H1 (cell line): ENCODE data around the gene SLITRK5. TPM values are rescaled to one million over a fixed set of nuclear protein-coding genes. Genes with fewer than 3 reads are reported as not detected.

Experiments
- ASH2L ChIP-seq: fragments of 200-600, 300-600 bp; sonication (generic); IDR thresholded peaks from one replicate; pipeline ENCODE4 v1.7.1; 2017; ENCODE audit warnings: low read length
- CTBP2 ChIP-seq: IDR thresholded peaks from 2 replicates; pipeline ENCODE4 v1.7.0; 2011; ENCODE audit warnings: borderline replicate concordance, mild to moderate bottlenecking, moderate library complexity, mixed read lengths, low read length; ENCODE audit not compliant: insufficient read depth, insufficient read length
- CTCF ChIP-seq, 3 experiments: IDR thresholded peaks; 1 replicate in 2 of 3; 2 replicates in 1 of 3; pipeline versions ENCODE4 v1.5.1 to v1.6.1; 2011; ENCODE audit warnings: low read length in 3 of 3, mild to moderate bottlenecking in 3 of 3, inconsistent platforms in 2 of 3, low read depth in 1 of 3, moderate library complexity in 1 of 3; ENCODE audit not compliant: insufficient read depth in 1 of 3; ENCODE audit errors: control extremely low read depth in 1 of 3
- EZH2 ChIP-seq: fragments of 200-600 bp; sonication (generic); IDR thresholded peaks from 2 replicates; pipeline ENCODE4 v1.7.1; 2012; ENCODE audit warnings: low read depth, mild to moderate bottlenecking, moderate library complexity, low read length, inconsistent platforms; ENCODE audit not compliant: severe bottlenecking
- HDAC2 ChIP-seq, 2 experiments: fragments of 300-600 bp in 1 of 2; sonication (generic) in 1 of 2; IDR thresholded peaks; 2 replicates each; pipeline ENCODE4 v1.6.1; 2011 to 2012; ENCODE audit warnings: low read depth in 2 of 2, low read length in 2 of 2, mild to moderate bottlenecking in 2 of 2, moderate library complexity in 2 of 2, borderline replicate concordance in 1 of 2, inconsistent platforms in 1 of 2
- POU5F1 ChIP-seq: IDR thresholded peaks from 2 replicates; pipeline ENCODE4 v1.6.1; 2011; ENCODE audit warnings: low read depth, mild to moderate bottlenecking, low read length, moderate library complexity
- RAD21 ChIP-seq, 2 experiments: IDR thresholded peaks in 1 of 2; conservative IDR thresholded peaks in 1 of 2; 2 replicates each; pipeline ENCODE4 v1.6.1; 2011; ENCODE audit warnings: low read depth in 2 of 2, low read length in 2 of 2, improper control_type of control experiment in 1 of 2, inconsistent platforms in 1 of 2, mild to moderate bottlenecking in 1 of 2, moderate library complexity in 1 of 2
- TAF1 ChIP-seq: IDR thresholded peaks from 2 replicates; pipeline ENCODE4 v1.6.1; 2011; ENCODE audit warnings: mild to moderate bottlenecking, low read depth, low read length
- YY1 ChIP-seq: IDR thresholded peaks from 2 replicates; pipeline ENCODE4 v1.6.1; 2011; ENCODE audit warnings: low read depth, mild to moderate bottlenecking, low read length
- polyA plus RNA-seq, 7 experiments: library from polyadenylated mRNA; depleted of rRNA in 3 of 7; stranded (reverse) in 5 of 7; unstranded in 2 of 7; fragments of >200 nt in 5 of 7; fragments of 200-250 nt in 2 of 7; gene quantifications; 1 replicate in 5 of 7; 2 replicates in 1 of 7; 4 replicates in 1 of 7; pipeline versions ENCODE4 v1.2.1 to v1.2.3, GENCODE V29; 2011 to 2013; ENCODE audit warnings: missing spikeins in 2 of 7, mixed read lengths in 2 of 7
- total RNA-seq: library from RNA; stranded (reverse); fragmentation: NEBNext Ultra II Directional; extraction: Animal tissue kit (Norgen Biotek cat#: 25700); gene quantifications from 2 replicates; pipeline ENCODE4 v1.2.1, GENCODE V29; 2021

Gene SLITRK5
- total and polyA plus RNA-seq, 2 of the 8 experiments (the other 6 are each of a cell fraction or from before 2014, with no cell fraction given), result 0.27 to 1.1 TPM

GRCh38 chr13:87671031-87671752 lies at the start of gene SLITRK5 (continued):
- TF ChIP-seq CTBP2, result no peak
- peak; percentile 75 for TF ChIP-seq YY1
- TF ChIP-seq POU5F1, result 0 out of 2 replicates have a peak, but pooled peaks have one; percentile 2
- TF ChIP-seq TAF1, result 0 out of 2 replicates have a peak, but pooled peaks have one; percentile 22
- peak; percentile 43 for TF ChIP-seq EZH2
- peak; percentile 79 to 85 (median 82) for TF ChIP-seq CTCF (IDR thresholded peaks at IDR 0.05; ENCODE audit: control extremely low read depth in 1 of 3, insufficient read depth in 1 of 3, low read depth in 1 of 3, low read length in 3 of 3)
- peak; percentile 37 to 39 for TF ChIP-seq RAD21 (IDR thresholded peaks at IDR 0.05 in 1 of 2, conservative IDR thresholded peaks at IDR 0.05 in 1 of 2; ENCODE audit: low read depth in 2 of 2, low read length in 2 of 2)
- TF ChIP-seq HDAC2 (IDR thresholded peaks at IDR 0.05; ENCODE audit: borderline replicate concordance in 1 of 2, low read depth in 2 of 2, low read length in 2 of 2), result 0 out of 4 replicates have a peak, but pooled peaks of 1 of the 2 experiments have one; percentile 46
- TF ChIP-seq ASH2L, result peak; percentile 86
- TF ChIP-seq, all 59 proteins: peak for 12
